GM19043 (cell line): ENCODE measurements around the gene LIPN.
A peak's percentile ranks its signal among the peaks of the same experiment; 100 is the strongest.
"Not testable (repeated sequence)": the region's sequence is repeated elsewhere in the genome, so short reads cannot be mapped to it uniquely, and the experiment has no call there.

Experiments
- ATAC-seq: cut with Tn5 transposase; IDR thresholded peaks from one replicate; pipeline ENCODE4 v1.9.1; 2021; ENCODE audit warnings: low read depth; ENCODE audit not compliant: unreplicated experiment

Gene LIPN, protein sequence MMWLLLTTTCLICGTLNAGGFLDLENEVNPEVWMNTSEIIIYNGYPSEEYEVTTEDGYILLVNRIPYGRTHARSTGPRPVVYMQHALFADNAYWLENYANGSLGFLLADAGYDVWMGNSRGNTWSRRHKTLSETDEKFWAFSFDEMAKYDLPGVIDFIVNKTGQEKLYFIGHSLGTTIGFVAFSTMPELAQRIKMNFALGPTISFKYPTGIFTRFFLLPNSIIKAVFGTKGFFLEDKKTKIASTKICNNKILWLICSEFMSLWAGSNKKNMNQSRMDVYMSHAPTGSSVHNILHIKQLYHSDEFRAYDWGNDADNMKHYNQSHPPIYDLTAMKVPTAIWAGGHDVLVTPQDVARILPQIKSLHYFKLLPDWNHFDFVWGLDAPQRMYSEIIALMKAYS

DNA sequence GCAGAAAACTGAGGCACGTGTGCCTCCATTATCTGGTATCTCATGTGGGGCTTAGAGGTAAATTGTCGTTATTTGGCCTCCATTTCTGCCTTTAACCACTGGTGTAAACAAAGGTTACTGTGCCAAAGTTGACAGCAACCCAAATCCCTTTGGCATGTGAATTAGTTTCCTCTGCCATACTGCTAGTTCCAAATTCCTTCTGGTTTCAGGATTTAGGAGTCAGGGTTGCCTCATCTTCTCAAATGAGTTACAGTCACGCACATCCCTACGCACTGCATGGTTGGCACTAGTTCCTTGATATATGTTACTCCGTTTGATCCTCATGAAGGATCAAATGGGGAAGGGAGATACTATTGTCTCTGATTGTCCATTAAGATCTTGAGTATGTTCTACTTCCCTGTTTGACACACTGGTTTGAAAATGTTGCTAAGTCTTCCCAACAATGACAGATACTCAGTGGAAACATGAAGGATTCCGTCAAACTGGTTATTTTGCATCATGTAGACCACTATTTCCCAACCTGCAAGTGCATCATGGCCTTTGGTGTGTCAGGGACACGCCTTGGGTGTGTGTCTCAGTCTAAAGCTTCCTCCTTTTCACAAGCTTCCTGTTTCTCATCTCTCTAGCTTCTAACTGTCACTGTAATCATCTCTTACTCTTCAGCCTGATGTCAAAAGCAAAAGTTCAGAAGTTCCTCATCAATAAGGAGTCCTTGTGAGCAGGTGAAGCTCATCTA, at the start of gene LIPN:
Gene LIPN (plus strand): TSS at position 655 of the 736 bp plus-strand sequence. CDS start 1,386 bp downstream, outside the sequence.
- no peak for ATAC-seq

DNA sequence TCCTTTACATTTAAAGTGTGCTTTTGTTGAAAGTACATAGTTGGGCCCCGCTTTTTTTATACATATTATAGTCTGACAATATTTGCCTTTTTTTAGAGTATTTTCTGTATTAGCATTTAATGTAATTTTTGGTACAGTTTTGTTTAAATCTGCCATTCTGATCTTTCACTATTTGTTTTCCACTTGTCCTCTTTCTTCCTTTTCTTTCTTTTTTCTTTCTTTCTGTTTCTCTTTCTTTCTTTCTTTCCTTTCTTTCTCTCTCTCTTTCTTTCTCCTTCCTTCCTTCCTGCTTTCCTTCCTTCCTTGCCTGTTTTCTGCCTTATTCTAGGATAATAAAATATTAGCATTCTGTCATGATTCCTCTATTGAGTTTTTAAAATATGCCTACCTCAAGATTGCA, 44.3 kb upstream of the LIPN start:
- no peak for ATAC-seq

DNA sequence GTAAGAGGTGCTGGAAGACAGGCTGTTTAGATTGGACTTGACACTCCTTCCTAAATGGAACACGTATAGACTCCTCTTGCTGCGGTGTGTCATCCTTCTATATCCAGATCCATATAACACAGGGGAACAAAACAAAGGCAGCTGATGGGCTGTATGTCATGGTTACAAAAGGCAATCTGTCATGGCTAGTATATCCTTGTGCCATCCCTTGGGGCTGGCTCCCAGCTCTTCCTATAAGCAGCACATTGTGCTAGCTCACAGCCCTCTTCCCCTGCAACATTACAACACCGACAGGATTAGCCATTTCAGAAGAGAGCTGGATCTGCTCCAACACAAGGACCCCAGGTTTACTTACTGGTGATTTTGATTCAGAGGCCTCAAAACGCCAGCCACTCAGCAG, 38.4 kb upstream of the LIPN start:
- no peak for ATAC-seq

DNA sequence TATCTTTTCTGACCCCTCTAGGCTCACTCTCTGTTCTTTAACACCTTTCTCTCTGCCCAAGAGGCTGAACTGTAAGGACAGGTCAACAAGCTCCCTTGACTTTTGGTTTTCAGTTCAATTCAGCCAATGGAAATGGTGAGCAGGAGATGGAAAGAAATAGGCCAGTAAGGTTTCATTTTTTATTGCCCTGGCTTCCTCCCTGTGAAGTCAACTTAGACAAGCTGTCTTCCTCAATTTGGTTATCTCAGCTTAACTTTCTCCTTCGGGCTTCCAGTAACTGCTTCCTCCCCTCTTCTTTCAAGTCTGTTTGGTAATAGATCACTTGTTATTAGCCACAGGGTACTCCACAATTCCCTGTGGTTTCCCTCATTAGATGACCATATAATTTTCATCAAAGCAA, 34.0 kb upstream of the LIPN start:
- no peak for ATAC-seq

DNA sequence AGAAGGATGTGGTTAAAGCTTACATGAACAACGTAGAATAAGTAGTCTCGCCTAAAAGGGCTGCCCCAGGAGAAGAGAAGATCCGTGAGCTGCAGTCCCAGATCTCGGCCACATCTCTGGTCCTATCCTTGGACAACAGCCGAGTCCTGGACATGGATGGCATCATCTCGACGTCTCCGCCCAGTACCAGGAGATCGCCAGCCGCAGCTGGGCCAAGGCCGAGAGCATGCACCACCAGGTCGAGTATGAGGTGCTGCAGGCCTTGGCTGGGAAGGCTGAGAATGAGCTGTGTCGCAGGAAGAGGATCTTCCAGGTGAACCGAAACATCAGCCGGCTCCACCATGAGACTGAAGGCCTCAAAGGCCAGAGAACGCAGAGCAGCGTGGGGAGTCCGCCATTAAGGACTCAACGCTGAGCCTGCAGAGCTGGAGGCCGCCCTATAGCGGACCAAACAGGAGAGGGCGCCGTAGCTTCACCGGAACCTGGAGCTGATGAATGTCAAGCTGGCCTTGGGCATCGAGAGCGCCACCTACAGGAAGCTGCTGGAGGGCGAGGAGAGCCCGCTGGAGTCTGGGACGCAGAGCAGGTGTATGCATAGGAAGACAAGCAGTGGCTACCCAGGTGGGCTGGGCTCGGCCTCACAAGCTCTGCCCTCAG, 31.6 kb upstream of the LIPN start:
- no peak for ATAC-seq

DNA sequence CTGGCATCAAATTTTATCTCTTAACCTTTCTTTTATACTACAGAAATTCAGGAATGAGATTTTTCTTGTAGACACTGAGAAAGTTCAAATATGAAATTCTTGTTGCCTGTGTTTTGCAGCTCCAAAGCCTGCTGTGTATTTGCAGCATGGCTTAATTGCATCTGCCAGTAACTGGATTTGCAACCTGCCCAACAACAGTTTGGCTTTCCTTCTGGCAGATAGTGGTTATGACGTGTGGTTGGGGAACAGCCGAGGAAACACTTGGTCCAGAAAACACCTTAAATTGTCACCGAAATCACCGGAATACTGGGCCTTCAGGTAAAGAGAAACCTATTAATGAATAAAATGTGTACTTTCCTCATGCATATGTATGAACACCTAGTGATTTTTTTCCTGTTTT, 29.0 kb upstream of the LIPN start:
- no peak for ATAC-seq

DNA sequence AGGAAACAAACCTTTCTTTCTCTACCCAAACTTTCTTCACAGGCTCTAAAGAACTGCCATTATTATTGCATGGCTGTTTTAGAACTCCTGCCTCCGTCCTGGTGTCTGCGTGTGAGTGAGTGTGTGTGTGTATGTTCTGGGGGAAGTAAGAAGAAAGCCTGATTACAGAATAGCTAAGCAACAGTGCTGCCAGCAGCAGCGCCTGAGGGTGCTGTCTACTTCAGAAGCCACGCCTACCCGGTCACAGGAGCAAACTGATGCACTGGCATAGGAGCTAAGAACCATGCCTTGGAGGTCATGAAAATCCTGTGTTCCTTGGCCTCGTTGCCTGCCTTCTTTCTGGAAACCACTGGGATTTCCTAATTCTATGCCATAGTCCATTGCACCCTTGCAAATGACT, 28.5 kb upstream of the LIPN start:
- no peak for ATAC-seq

DNA sequence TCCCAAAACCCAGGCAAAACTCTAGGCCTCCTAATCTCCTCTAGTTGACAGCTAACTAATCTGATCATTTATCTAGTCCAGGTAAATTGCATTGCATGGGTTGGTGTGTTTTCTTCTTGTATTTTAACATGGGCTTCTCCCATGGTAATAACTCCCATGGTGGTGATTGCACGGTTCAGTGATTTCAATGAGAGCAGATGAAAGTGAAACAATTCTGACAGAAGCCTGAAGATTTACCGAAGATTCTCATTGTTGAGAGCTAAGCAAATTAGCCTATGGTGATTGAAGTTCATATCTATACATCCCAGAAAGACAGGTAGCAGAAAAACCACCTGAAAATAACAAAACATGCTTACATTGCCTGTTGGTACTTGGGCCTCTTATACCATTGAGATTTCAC, 26.6 kb upstream of the LIPN start:
- peak; percentile 45 for ATAC-seq

DNA sequence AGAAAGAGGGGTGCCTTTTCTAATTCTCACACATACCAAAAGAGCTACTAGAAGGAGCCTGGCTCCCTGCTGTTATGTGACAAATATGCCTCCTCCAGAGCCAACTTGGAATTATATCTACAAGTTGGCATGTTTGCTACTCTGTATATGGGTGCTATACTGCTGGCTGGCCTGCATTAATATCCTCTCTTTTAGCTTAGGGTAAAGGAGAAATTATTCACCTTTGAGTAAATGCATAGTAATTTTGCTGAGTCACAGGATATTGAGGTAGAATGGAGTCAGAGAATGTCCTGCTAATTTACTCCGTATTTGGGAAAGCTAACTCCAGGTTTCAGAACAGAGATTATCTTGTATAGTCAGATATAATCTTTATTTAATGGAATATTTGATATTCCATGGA, 24.2 kb upstream of the LIPN start:
- ATAC-seq = no peak

DNA sequence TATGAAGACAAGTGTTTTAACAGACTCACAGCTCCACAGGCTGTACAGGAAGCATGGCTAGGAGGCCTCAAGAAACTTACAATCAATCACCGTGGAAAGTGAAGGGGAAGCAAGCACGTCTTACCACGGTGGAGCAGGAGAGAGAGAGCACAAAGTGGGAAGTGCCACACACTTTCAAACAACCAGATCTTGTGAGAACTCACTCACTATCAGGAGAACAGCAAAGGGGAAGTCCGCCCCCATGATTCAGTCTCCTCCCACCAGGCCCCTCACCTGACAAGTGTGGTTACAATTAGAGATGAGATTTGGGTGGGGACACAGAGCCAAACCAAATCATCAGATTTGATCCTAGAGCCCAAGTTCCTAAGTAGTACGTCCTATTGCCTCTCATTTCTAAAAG, 17.9 kb upstream of the LIPN start:
- not testable (repeated sequence) for ATAC-seq

DNA sequence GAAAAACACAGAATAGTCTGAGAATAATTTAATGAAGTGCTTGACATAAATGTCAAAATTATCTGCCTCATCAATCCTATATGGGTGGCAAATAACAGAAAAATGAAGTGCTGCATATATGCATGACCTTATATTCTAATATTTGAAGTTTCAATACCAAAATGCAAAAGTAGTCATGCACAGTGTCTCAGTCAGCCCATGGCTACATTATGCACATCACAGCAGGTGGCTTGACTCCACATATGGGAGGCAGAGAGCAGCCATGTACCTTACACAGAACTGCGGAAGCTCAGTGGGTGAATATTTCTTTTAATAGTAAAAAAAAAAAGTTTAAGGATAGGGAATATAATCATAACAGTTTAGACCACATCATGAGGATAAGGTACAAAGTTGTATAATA, 17.4 kb upstream of the LIPN start:
- ATAC-seq = no peak

DNA sequence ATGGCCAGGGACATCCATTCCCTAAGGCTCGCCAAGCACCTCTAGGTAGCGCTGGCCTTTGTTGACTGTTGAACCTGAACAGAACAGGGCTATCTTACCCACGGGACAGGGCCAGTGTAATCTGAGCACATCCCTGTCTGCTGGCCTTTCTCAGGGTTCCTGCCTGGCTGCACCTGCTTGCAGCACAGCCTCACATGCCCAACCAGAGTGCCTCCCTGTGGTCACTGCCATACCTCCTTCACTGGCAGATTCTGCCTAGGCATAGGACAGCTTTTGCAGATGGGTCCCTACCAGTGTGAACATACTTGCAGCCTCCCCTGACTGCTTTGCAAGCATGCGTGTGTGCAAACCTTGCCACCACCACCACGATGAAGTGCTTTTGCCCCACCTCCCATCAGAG, 15.8 kb upstream of the LIPN start:
- no peak for ATAC-seq

DNA sequence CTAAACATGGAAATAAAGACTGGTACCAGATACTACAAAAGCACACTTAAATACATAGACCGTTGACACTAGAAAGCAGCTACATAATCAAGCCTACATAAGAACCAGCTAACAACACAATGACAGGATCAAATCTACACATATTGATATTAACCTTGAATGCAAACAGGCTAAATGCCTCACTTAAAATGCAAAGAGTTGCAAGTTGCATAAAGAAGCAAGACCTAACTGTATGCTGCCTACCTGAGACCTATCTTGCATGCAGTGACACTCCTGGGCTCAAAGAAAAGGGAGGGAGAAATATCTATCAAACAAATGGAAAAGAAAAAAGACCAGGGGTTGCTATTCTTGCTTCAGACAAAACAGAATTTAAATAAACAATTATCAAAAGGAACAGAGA, 14.2 kb upstream of the LIPN start:
- ATAC-seq = no peak

DNA sequence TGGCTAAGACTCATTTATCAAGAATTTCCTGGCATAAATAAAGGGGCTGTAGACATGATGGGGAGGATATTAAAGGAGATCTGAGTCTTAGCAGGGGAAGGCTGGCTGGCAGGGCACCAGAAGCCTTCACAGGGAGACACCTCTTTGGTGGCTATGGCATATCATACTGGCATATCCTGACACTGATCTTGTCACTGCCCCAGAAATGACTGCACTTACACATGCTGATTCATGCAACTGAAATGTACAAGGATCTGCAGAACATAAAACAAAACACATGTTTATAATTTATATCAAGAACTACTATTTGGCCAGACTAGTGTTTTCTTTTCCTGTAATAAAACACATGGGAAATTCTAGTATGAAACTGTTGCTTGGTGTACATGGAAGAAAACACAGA, 5.5 kb upstream of the LIPN start:
- ATAC-seq = no peak

DNA sequence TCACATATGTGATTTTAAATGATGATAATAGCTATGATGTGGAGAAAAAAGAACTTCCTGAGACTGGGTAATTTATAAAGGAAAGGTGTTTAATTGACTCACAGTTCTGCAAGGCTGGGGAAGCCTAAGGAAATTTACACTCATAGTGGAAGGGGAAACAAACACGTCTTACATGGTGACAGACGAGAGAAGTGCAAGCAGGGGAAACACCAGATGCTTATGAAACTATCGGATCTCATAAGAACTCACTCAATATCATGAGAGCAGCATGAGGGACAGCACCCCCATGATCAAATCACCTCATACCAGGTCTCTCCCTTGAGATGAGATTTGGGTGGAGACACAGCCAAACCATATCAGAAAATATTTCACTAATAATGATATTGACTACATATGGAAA, 4.1 kb upstream of the LIPN start:
- ATAC-seq = peak; percentile 72

DNA sequence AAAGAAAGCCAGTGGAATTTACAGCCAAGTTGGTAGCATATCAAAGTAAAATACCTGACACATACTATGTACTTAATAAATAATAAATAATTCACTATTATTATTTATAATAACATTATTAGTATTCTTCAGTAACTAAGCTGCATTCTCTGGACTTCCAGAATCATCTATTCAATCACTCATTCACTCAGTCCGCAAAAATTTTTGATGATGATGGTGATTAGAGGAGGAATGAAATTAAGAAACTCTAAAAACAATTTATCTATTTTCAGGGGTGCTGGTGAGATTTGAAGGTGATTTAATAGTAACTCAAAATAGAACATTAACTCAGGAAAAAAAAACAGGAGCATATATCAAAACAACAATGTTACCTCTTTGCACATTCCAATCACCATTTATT, 3.2 kb upstream of the LIPN start:
- ATAC-seq = no peak

DNA sequence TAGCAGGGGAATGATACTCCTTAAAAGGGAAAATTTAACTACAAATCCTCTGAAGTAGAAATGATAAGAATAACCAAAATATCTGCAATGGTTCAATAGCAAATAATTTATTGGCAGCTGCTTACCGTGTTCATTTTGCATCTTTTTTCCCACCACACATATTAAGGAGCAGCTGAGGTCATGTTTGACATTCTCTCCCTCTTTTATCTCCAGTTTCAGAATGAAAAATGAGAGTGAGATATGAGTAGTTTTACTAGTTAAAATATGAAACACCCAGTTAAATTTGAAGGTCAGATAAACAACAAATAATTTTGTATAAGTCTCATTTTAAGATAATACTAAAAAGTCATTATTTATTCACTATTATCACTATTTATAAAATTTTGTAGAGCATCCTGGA, 3.1 kb downstream of the LIPN start:
- no peak for ATAC-seq

DNA sequence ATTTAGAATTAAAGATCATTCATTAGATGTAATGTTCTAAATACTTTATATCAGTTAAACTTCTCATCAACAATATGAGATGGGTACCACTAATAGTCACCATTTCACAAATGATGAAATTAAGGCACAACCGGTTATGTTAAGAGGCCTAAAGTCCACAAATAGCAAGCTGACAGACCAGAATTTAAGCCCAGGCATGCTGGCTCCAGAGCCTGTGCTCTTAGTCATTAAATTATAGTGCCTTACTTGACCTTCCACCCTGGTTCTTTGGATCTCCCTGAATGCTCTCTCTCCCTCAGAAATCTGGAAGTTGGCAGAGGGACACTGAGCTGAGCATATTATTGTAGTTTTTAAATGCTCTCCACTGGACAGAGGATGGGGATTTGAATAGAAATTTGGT, 3.6 kb downstream of the LIPN start:
- no peak for ATAC-seq

DNA sequence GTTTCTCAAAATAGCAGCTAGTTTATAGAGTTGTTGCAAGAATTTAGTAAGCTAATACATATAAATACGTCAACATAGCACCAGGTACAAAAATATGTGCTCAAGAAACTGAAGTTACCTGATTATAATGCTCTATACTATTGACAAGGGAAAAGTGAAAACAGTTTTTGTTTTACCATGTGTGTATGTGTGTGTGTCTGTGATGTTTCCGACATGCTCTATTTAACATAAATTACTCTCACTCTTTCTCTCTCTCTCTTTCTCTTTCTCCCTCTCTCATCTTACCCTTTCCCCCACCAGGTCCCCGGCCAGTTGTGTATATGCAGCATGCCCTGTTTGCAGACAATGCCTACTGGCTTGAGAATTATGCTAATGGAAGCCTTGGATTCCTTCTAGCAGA, 4.3 kb downstream of the LIPN start:
- ATAC-seq = no peak

DNA sequence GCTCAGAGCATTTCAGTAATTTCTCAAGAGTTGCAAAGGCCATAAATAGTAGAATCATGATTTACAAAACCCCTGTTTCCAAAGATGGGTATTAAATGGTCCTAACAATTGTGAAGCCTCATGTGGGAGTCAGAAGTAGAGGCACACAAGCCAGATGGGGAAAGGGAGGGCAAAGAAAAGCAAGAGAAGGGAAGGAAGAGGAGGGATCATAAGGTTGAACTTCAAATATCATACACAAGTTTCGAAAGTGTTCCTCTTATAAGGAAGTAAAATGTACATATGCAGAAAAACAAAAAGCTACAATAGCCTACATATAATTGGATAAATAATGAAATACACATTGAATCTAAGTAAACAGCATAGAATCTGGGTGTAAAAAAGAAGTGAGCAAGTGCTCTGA, 6.0 kb downstream of the LIPN start:
- ATAC-seq = no peak

DNA sequence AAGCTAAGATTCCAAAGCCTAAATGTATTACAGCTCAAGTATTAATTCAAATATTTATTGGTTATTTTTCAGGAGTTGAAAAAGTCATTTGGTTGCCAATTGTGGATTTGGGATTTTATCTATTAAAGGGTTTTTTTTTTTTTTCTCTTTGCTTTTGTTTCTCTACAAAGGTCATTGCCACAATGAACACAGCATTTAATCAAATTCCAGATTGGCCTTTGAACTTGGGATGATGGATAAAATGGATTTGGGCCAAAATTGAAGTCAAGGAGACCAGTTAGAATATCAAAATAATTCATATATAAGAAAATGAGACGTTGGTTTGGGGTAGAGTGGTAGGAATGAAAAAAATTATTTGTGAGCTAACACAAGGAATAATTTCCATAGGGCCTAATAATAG, 9.6 kb downstream of the LIPN start:
- no peak for ATAC-seq

DNA sequence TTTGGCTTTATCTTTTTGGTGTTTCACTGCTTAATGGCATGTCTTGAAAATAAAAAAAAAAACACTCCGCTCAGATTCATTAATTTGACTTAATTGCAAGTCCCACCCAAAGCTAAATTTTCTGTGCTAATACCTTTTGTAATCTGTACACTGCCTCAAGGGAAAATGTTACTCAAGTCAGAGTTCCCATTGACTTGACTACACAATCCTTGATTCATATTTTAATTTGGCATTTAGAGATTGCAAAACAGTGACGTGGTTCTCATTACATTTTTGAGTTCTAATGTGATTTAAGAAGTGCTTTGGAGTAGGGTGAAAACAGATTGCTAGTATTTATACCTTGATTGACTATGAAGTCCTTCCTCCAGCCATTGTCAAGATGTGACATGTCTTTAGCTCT, 21.4 kb downstream of the LIPN start:
- no peak for ATAC-seq
